Measurements from ENCODE around the gene CHST14. TPM values are rescaled to one million over a fixed set of nuclear protein-coding genes. Genes with fewer than 3 reads are reported as not detected.

Gene CHST14
- total and polyA plus RNA-seq, 3 experiments from 2014 or later, result 1.7 to 13.3 (median 13.1) TPM

DNA sequence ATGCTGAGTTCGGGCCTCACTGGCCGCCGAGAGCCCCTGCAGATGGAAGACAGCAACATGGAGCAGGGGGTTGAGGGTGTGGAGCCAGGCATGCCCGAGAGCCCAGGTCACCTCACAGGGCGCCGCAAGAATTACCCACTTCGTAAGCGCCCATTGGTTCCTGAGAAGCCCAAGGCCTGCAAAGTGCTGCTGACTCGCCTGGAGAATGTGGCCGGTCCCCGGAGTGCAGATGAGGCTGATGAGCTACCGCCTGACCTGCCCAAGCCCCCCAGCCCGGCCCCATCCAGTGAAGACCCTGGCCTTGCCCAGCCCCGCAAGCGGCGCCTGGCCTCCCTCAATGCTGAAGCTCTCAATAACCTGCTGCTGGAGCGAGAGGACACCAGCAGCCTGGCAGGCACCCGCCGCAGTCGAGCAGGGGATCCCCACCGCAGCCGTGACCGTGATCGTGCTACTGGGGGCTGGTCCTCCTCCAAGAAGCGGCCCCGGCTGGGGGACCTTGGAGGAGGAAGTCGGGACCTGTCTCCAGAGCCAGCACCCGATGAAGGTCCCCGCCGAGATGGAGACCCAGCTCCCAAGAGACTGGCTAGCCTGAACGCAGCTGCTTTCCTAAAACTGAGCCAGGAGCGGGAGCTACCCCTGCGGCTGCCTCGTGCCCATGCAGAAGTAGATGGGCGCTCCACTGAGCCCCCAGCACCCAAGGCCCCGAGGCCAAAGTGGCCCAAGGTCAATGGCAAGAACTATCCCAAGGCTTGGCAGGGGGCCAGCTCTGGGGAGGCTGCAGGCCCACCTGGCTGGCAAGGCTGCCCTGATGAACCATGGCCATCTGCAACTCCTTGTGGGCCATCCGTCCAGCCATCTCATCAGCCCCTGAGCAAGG lies 12.1 kb upstream of the CHST14 start:
- ChIA-PET CTCF (interaction anchor here (0.8 to 1.2 kb wide), 2 partner anchors 10 to 11 kb away, joined by 3 read pairs; no protein-coding TSS in a partner anchor), POLR2A (no interaction called here)
- Mint-ChIP-seq H3K9me3 (no peaks in the 10 kb centered on the region), H3K4me1 (peaks cover 29 to 48% (median 29%) of the 10 kb centered on the region in 3 donors), H3K27ac (peak overlapping the region in 1 of 8 donors; percentile 50), H3K4me3 (no peak overlapping the region), H3K36me3 (peaks cover 0 to 44% (median 0%) of the 10 kb centered on the region in 3 donors), H3K27me3 (no peaks in the 10 kb centered on the region)
- Histone ChIP-seq H3K9me3 (ENCODE audit: low read length) (no peaks in the 10 kb centered on the region), H3K27me3 (ENCODE audit: insufficient read depth, low read length, poor library complexity, severe bottlenecking) (no peaks in the 10 kb centered on the region), H3K4me3 (ENCODE audit: low read length) (no peak overlapping the region), H3K27ac (ENCODE audit: low read depth, low read length) (no peak overlapping the region), H3K4me1 (ENCODE audit: insufficient read depth, low read length) (peaks cover 37% of the 10 kb centered on the region), H3K36me3 (ENCODE audit: insufficient read depth, low read length) (peaks cover 20% of the 10 kb centered on the region)
- DNase-seq, result no peak

DNA sequence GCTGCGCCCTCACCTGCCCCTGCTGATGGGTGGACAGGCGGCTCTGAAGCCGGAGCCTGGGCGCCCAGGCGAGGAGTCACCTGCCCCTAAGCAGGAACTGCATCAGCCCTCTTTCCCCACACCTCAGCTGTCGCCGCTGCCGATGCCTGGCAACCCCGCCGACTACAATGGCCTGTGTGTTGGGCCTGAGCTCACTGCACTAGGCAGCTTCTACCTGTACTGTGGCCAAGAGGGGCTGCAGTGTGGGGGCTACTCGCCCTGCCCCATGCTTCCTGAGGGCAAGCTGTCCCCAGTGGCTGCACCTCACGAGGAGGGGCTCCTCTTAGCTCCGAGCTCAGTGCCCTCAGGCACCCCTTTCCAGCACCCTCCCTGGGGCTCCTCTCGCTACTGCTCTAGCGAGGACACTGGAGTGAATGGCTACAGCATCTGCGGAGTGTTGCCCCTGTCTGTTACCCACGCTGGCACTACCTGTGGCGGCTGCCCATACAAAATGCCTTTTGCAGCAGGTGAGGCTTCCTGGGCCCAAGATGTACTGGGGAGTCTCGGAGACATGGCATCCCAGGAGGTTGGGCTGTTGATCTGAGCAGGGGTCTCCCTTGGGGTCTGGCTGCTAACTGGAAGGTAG lies 11.3 kb upstream of the CHST14 start:
- H3K36me3 Mint-ChIP-seq, result peaks cover 0 to 52% (median 0%) of the 10 kb centered on the region in 3 donors
- DNase-seq, result no peak
- Histone ChIP-seq H3K27ac (ENCODE audit: low read depth, low read length) (no peak overlapping the region), H3K4me3 (ENCODE audit: low read length) (no peak overlapping the region), H3K9me3 (ENCODE audit: low read length) (no peaks in the 10 kb centered on the region), H3K4me1 (ENCODE audit: insufficient read depth, low read length) (peaks cover 30% of the 10 kb centered on the region), H3K27me3 (ENCODE audit: insufficient read depth, low read length, poor library complexity, severe bottlenecking) (no peaks in the 10 kb centered on the region), H3K36me3 (ENCODE audit: insufficient read depth, low read length) (peaks cover 27% of the 10 kb centered on the region)
- no peak overlapping the region for H3K4me3 Mint-ChIP-seq
- no peaks in the 10 kb centered on the region for H3K9me3 Mint-ChIP-seq
- no peak overlapping the region for H3K27ac Mint-ChIP-seq
- CTCF ChIA-PET, result interaction anchor here (0.8 kb wide), 1 partner anchor 10 kb away, joined by 3 read pairs; no protein-coding TSS in a partner anchor
- POLR2A ChIA-PET, result no interaction called here
- peaks cover 21 to 40% (median 22%) of the 10 kb centered on the region in 3 donors for H3K4me1 Mint-ChIP-seq
- no peaks in the 10 kb centered on the region for H3K27me3 Mint-ChIP-seq

DNA sequence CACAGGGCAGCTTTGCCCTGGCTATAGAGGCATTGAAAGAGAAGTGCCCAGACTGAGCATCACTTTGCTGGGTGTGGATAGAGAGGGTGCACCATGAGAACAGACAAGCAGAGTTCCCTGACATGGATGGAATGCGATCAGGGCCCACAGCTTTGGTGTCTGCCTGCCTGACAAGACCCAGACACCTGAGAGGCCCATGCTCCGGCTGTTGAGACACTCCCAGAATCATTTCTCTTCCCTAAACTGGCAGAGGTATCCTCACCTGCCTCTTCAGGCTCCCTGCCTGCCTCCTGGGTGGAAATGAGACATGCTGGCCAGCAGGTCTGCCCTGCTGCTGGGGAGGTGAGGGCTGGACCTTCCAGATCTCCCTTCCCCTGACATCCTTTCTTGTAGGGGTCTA lies 10.4 kb upstream of the CHST14 start:
- H3K4me3 ChIP-seq (ENCODE audit: low read length), result no peak overlapping the region
- Mint-ChIP-seq H3K27me3 (no peaks in the 10 kb centered on the region), H3K36me3 (peaks cover 0 to 60% (median under 1%) of the 10 kb centered on the region in 3 donors), H3K27ac (peak overlapping the region in 4 of 8 donors; percentile 37 to 77 (median 60)), H3K4me3 (no peak overlapping the region), H3K9me3 (no peaks in the 10 kb centered on the region), H3K4me1 (peaks cover 13 to 31% (median 14%) of the 10 kb centered on the region in 3 donors)
- no peaks in the 10 kb centered on the region for H3K27me3 ChIP-seq (ENCODE audit: insufficient read depth, low read length, poor library complexity, severe bottlenecking)
- peaks cover 21% of the 10 kb centered on the region for H3K4me1 ChIP-seq (ENCODE audit: insufficient read depth, low read length)
- ChIA-PET POLR2A (no interaction called here), CTCF (no interaction called here)
- no peak overlapping the region for H3K27ac ChIP-seq (ENCODE audit: low read depth, low read length)
- peaks cover 36% of the 10 kb centered on the region for H3K36me3 ChIP-seq (ENCODE audit: insufficient read depth, low read length)
- H3K9me3 ChIP-seq (ENCODE audit: low read length), result no peaks in the 10 kb centered on the region
- no peak for DNase-seq

DNA sequence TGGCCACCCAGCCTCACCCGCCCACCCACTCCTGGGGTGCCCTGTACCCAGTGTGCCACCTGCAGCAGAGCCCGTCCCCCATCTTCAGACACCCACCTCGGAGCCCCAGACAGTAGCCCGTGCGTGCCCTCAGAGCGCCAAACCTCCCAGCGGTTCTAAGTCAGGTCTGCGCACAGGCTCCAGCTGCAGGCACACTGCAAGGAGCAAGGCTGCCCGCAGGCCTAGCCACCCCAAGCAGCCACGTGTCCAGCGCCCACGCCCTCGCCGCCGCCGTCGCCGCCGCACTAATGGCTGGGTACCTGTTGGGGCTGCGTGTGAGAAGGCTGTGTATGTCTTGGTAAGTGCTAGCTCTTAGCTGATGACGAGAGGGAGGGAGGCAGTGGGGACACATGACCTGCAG lies 8.8 kb upstream of the CHST14 start:
- no peak overlapping the region for H3K27ac ChIP-seq (ENCODE audit: low read depth, low read length)
- H3K4me3 Mint-ChIP-seq, result no peak overlapping the region
- no peak for DNase-seq
- H3K4me3 ChIP-seq (ENCODE audit: low read length), result no peak overlapping the region
- H3K27ac Mint-ChIP-seq, result no peak overlapping the region
- H3K36me3 Mint-ChIP-seq, result peaks cover 0 to 72% (median 2%) of the 10 kb centered on the region in 3 donors
- peaks cover 0 to 20% (median 3%) of the 10 kb centered on the region in 3 donors for H3K4me1 Mint-ChIP-seq
- H3K9me3 ChIP-seq (ENCODE audit: low read length), result no peaks in the 10 kb centered on the region
- peaks cover 37% of the 10 kb centered on the region for H3K36me3 ChIP-seq (ENCODE audit: insufficient read depth, low read length)
- no peaks in the 10 kb centered on the region for H3K27me3 Mint-ChIP-seq
- ChIA-PET CTCF (interaction anchor here (1.2 to 1.4 kb wide), 2 partner anchors 11 to 117 kb away, joined by 3 to 4 read pairs; no protein-coding TSS in a partner anchor), POLR2A (interaction anchor here (1.1 kb wide), 1 partner anchor 10 kb away, joined by 3 read pairs; no protein-coding TSS in a partner anchor)
- no peaks in the 10 kb centered on the region for H3K27me3 ChIP-seq (ENCODE audit: insufficient read depth, low read length, poor library complexity, severe bottlenecking)
- H3K4me1 ChIP-seq (ENCODE audit: insufficient read depth, low read length), result peaks cover 13% of the 10 kb centered on the region
- H3K9me3 Mint-ChIP-seq, result no peaks in the 10 kb centered on the region

DNA sequence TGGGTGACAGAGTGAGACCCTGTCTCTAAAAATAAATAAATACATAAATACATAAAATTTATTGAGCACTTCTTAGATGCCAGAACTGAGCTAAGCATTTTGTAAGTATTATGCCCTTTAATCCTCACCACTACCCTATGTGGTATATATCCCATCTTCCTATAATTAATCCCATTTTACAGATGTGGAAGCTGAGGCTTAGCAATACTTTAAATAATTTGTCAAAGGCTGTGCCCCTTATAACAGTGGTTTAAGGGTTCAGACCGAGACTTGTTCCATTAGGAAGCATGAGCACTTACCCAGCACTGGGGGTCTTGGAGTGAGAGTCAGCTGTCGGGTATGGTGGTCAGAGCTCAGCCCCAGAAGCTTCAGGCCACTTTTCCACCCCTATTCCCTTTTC lies 7.5 kb upstream of the CHST14 start:
- Histone ChIP-seq H3K9me3 (ENCODE audit: low read length) (no peaks in the 10 kb centered on the region), H3K27ac (ENCODE audit: low read depth, low read length) (no peak overlapping the region), H3K36me3 (ENCODE audit: insufficient read depth, low read length) (peaks cover 37% of the 10 kb centered on the region), H3K27me3 (ENCODE audit: insufficient read depth, low read length, poor library complexity, severe bottlenecking) (no peaks in the 10 kb centered on the region), H3K4me3 (ENCODE audit: low read length) (no peak overlapping the region), H3K4me1 (ENCODE audit: insufficient read depth, low read length) (peaks cover 10% of the 10 kb centered on the region)
- H3K27me3 Mint-ChIP-seq, result no peaks in the 10 kb centered on the region
- no peak for DNase-seq
- H3K27ac Mint-ChIP-seq, result no peak overlapping the region
- peaks cover 0 to 16% (median 0%) of the 10 kb centered on the region in 3 donors for H3K4me1 Mint-ChIP-seq
- H3K9me3 Mint-ChIP-seq, result no peaks in the 10 kb centered on the region
- peaks cover 0 to 74% (median 2%) of the 10 kb centered on the region in 3 donors for H3K36me3 Mint-ChIP-seq
- POLR2A ChIA-PET, result no interaction called here
- CTCF ChIA-PET, result interaction anchor here (0.6 to 1.2 kb wide), 2 partner anchors 10 to 41 kb away, joined by 3 read pairs; no protein-coding TSS in a partner anchor
- no peak overlapping the region for H3K4me3 Mint-ChIP-seq

DNA sequence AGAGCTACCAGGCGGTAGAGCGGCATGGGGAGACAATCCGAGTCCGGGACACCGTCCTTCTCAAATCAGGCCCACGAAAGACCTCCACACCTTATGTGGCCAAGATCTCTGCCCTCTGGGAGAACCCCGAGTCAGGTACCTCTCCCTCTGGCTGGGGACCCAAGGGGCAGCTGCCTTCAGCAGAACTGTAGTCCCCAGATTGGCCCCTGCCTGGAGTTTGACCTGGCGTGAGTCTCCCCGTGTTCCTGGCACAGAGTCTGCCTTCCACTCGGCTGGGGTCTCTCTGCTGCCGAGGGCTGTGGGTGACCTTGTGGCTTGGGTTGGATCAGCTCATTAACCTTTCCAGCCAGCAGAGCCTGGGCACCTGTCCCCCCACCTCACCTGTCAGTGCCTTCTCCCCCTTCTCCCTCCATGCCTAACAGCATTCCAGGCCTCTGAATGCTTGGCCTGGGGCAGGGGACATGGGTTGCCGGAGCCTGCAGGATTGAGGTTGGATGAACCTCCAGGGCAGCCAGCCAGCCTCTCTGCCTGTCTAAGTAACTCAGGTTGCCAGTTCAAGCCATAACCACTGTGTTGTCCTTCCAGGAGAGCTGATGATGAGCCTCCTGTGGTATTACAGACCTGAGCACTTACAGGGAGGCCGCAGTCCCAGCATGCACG lies 6.8 kb upstream of the CHST14 start:
- ChIA-PET CTCF (interaction anchor here (0.6 kb wide), 1 partner anchor 41 kb away, joined by 3 read pairs; no protein-coding TSS in a partner anchor), POLR2A (no interaction called here)
- Histone ChIP-seq H3K9me3 (ENCODE audit: low read length) (no peaks in the 10 kb centered on the region), H3K4me1 (ENCODE audit: insufficient read depth, low read length) (peaks cover 10% of the 10 kb centered on the region), H3K4me3 (ENCODE audit: low read length) (no peak overlapping the region), H3K36me3 (ENCODE audit: insufficient read depth, low read length) (peaks cover 37% of the 10 kb centered on the region), H3K27me3 (ENCODE audit: insufficient read depth, low read length, poor library complexity, severe bottlenecking) (no peaks in the 10 kb centered on the region), H3K27ac (ENCODE audit: low read depth, low read length) (no peak overlapping the region)
- DNase-seq, result no peak
- Mint-ChIP-seq H3K9me3 (no peaks in the 10 kb centered on the region), H3K4me1 (peaks cover 0 to 16% (median 0%) of the 10 kb centered on the region in 3 donors), H3K27me3 (no peaks in the 10 kb centered on the region), H3K36me3 (peaks cover 0 to 71% (median 2%) of the 10 kb centered on the region in 3 donors), H3K27ac (peak overlapping the region in 1 of 8 donors; percentile 85), H3K4me3 (no peak overlapping the region)

DNA sequence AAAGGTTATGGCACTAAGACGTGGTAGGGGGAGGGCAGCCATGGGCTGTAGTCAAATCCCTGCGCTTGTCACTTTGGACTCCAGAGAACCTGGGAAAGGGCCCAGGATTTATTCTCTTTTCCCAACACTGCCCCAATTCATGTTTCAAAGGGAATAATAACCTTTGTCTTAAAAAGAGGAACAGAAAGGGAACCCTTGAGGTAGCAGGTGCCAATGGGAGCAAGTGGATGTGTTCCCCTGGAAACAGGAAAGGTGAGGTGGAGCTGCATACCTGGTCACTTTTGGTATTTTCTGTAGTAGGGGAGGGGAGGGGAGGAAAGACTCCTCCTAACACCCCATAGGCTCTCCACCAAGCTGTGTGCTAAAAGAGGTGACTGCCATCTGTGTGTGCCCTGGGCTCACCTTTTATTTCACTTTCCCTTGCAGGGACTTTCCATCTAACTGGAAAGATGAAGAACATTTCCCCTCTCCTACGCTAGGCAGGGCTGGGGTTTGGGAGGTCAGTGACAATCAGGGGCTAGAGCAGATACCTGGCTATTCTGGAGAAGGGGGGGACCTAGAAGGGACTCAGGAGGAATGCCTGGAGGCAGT lies 6.1 kb upstream of the CHST14 start:
- CTCF ChIA-PET, result no interaction called here
- peaks cover 0 to 19% (median 0%) of the 10 kb centered on the region in 3 donors for H3K4me1 Mint-ChIP-seq
- no peak for DNase-seq
- H3K36me3 ChIP-seq (ENCODE audit: insufficient read depth, low read length), result peaks cover 32% of the 10 kb centered on the region
- H3K4me3 Mint-ChIP-seq, result no peak overlapping the region
- no peaks in the 10 kb centered on the region for H3K9me3 ChIP-seq (ENCODE audit: low read length)
- H3K27ac Mint-ChIP-seq, result peak overlapping the region in 5 of 8 donors; percentile 42 to 87 (median 54)
- peaks cover 0 to 64% (median 2%) of the 10 kb centered on the region in 3 donors for H3K36me3 Mint-ChIP-seq
- peaks cover 10% of the 10 kb centered on the region for H3K4me1 ChIP-seq (ENCODE audit: insufficient read depth, low read length)
- H3K4me3 ChIP-seq (ENCODE audit: low read length), result no peak overlapping the region
- POLR2A ChIA-PET, result no interaction called here
- H3K9me3 Mint-ChIP-seq, result no peaks in the 10 kb centered on the region
- no peaks in the 10 kb centered on the region for H3K27me3 ChIP-seq (ENCODE audit: insufficient read depth, low read length, poor library complexity, severe bottlenecking)
- H3K27me3 Mint-ChIP-seq, result no peaks in the 10 kb centered on the region
- H3K27ac ChIP-seq (ENCODE audit: low read depth, low read length), result no peak overlapping the region

Measured in CD8-positive, alpha-beta memory T cell (primary cell).